Prostate gland (tissue), 2 donors: ENCODE results near the gene TEC. TPM values are rescaled to one million over a fixed set of nuclear protein-coding genes. Genes with fewer than 3 reads are reported as not detected.

Experiments
- DNase-seq: peaks from one replicate; pipeline ENCODE4 v3.0.0-alpha.2; 2019; ENCODE audit warnings: low spot score
- H3K27ac ChIP-seq, 2 donors: fragments of 200-600 bp; sonication (generic); 2 replicates each; pipeline ENCODE4 v1.5.1; 2017 to 2019
- H3K27me3 ChIP-seq: fragments of 200-600 bp; sonication (generic); replicated peaks from 2 replicates; pipeline ENCODE4 v1.5.1; 2019; ENCODE audit not compliant: insufficient read depth
- H3K36me3 ChIP-seq, 2 donors: fragments of 200-600 bp; sonication (generic); 1 replicate in 1 of 2; 2 replicates in 1 of 2; pipeline versions ENCODE4 v1.5.1 to v1.8.1; 2017 to 2019
- H3K4me1 ChIP-seq: fragments of 200-600 bp; sonication (generic); replicated peaks from 2 replicates; pipeline ENCODE4 v1.5.1; 2019
- H3K4me3 ChIP-seq, 2 donors: fragments of 200-600 bp; sonication (generic); 2 replicates each; pipeline ENCODE4 v1.5.1; 2017 to 2019
- H3K9me3 ChIP-seq: fragments of 200-600 bp; sonication (generic); 2 replicates; pipeline ENCODE4 v1.5.1; 2017
- POLR2A ChIP-seq: fragments of 450-650 bp; IDR thresholded peaks from one replicate; pipeline ENCODE4 v1.6.1; 2016; ENCODE audit warnings: antibody characterized with exemption, mild to moderate bottlenecking
- POLR2AphosphoS5 ChIP-seq: sonication (generic); formaldehyde crosslinking; IDR thresholded peaks from one replicate; pipeline ENCODE4 v1.6.1; 2017; ENCODE audit warnings: antibody characterized with exemption
- whole genome bisulfite sequencing: methylation state at CpG from one replicate; pipeline ENCODE4 v1.1.5; 2018; 5-methylcytosine and 5-hydroxymethylcytosine counted together
- intact Hi-C: fragments of 100-400 bp; cut with DNase I; formaldehyde crosslinking; loops from one replicate; pipeline ENCODE4 v1.14.2; 2022
- total RNA-seq, 2 donors: library from RNA; depleted of rRNA; stranded (reverse); fragments of >200 nt; gene quantifications; one replicate each; pipeline ENCODE4 v1.1.0, GENCODE V29; 2016
- TF ChIP-seq, protein P1 (sequence below), 4 experiments: fragments of 200-600 bp in 2 of 4; fragments of 450-650 bp in 2 of 4; sonication (generic) in 2 of 4; IDR thresholded peaks; 1 replicate in 3 of 4; 2 replicates in 1 of 4; pipeline ENCODE4 v1.5.1; 2016 to 2019; ENCODE audit warnings: antibody characterized with exemption in 4 of 4, mild to moderate bottlenecking in 2 of 4, moderate library complexity in 2 of 4

The TEC gene
- total RNA-seq, 2 donors from 2014 or later, result 0.96 to 6.4 TPM

DNA sequence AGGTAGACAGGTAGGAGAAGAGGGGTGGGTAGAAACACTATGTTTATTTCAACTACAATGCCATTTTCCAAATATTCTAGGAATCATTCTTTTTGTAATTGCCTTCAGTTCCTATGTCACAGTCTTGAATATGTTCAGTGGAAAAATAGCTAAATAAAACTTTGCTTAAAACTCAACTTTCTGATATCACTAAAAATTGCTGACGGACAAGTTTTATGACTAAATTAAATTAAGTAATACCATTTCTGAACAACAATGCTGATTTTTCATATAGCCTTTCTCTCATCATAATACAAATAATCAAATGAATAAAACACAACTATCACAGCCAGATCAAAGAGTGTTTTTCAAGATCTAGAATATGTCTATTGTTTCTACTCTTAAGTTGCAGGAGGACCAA is 53.1 kb downstream of the TEC start:
- Histone ChIP-seq H3K9me3 (no peaks in the 10 kb centered on the region), H3K4me1 (no peaks in the 10 kb centered on the region), H3K36me3 (no peaks in the 10 kb centered on the region), H3K27ac (no peak overlapping the region), H3K27me3 (no peaks in the 10 kb centered on the region), H3K4me3 (no peak overlapping the region)
- TF ChIP-seq POLR2AphosphoS5 (no peak), POLR2A (no peak)
- TF ChIP-seq, protein P1, sequence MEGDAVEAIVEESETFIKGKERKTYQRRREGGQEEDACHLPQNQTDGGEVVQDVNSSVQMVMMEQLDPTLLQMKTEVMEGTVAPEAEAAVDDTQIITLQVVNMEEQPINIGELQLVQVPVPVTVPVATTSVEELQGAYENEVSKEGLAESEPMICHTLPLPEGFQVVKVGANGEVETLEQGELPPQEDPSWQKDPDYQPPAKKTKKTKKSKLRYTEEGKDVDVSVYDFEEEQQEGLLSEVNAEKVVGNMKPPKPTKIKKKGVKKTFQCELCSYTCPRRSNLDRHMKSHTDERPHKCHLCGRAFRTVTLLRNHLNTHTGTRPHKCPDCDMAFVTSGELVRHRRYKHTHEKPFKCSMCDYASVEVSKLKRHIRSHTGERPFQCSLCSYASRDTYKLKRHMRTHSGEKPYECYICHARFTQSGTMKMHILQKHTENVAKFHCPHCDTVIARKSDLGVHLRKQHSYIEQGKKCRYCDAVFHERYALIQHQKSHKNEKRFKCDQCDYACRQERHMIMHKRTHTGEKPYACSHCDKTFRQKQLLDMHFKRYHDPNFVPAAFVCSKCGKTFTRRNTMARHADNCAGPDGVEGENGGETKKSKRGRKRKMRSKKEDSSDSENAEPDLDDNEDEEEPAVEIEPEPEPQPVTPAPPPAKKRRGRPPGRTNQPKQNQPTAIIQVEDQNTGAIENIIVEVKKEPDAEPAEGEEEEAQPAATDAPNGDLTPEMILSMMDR (IDR thresholded peaks at IDR 0.05), result no peak
- DNase-seq, result no peak
- WGBS, result 96% methylated on average over 1 of the region's 1 CpG
- intact Hi-C loops, result no loop called here

- DNase-seq, result no peak
- no peaks in the 10 kb centered on the region for H3K4me1 ChIP-seq
- H3K27ac ChIP-seq, result no peak overlapping the region
- no peaks in the 10 kb centered on the region for H3K27me3 ChIP-seq
- intact Hi-C loops, result no loop called here
- WGBS, result 81% methylated on average over 1 of the region's 1 CpG
- TF ChIP-seq, protein P1 (IDR thresholded peaks at IDR 0.05), result no peak
- no peak for TF ChIP-seq POLR2A
- TF ChIP-seq POLR2AphosphoS5, result no peak
- no peak overlapping the region for H3K4me3 ChIP-seq
- no peaks in the 10 kb centered on the region for H3K36me3 ChIP-seq
- no peaks in the 10 kb centered on the region for H3K9me3 ChIP-seq
These were observed 53.7 kb downstream of the TEC start for GRCh38 chr4:48215977-48216376.

DNA sequence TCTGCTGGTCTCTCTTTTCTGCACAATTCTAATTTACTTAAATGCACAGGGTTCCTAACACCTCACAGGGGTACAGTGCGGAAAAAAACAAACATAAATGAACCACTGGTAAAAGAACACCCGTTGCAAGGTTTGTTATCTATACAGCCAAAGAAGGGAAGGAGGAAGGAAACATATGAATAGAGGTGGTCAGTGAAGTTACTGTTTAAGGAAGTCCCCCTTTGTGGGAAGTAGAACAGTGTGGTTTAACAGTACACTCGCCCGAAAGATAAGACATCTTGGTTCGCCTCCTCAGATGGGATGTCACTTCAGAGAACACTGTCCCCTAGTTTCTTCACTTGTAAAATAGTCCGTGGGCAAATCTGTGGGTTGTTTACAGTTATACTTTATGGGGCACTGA is 57.5 kb downstream of the TEC start:
- 69% methylated on average over 6 of the region's 6 CpGs for WGBS
- Histone ChIP-seq H3K4me3 (no peak overlapping the region), H3K9me3 (no peaks in the 10 kb centered on the region), H3K4me1 (no peaks in the 10 kb centered on the region), H3K27me3 (no peaks in the 10 kb centered on the region), H3K27ac (no peak overlapping the region), H3K36me3 (no peaks in the 10 kb centered on the region)
- TF ChIP-seq POLR2A, result no peak
- TF ChIP-seq, protein P1 (IDR thresholded peaks at IDR 0.05), result no peak
- no peak for TF ChIP-seq POLR2AphosphoS5
- intact Hi-C loops, result no loop called here
- DNase-seq, result no peak

- Histone ChIP-seq H3K4me1 (no peaks in the 10 kb centered on the region), H3K36me3 (no peaks in the 10 kb centered on the region), H3K4me3 (no peak overlapping the region), H3K9me3 (no peaks in the 10 kb centered on the region), H3K27me3 (no peaks in the 10 kb centered on the region), H3K27ac (no peak overlapping the region)
- TF ChIP-seq, protein P1 (IDR thresholded peaks at IDR 0.05), result no peak
- no peak for TF ChIP-seq POLR2A
- no peak for DNase-seq
- intact Hi-C loops, result no loop called here
These were observed 58.7 kb downstream of the TEC start for GRCh38 chr4:48210966-48211328.

- intact Hi-C loops, result no loop called here
- WGBS, result 91% methylated on average over 2 of the region's 2 CpGs
- H3K27me3 ChIP-seq, result no peaks in the 10 kb centered on the region
- H3K9me3 ChIP-seq, result no peaks in the 10 kb centered on the region
- no peak overlapping the region for H3K4me3 ChIP-seq
- H3K4me1 ChIP-seq, result no peaks in the 10 kb centered on the region
- H3K27ac ChIP-seq, result no peak overlapping the region
- DNase-seq, result no peak
- H3K36me3 ChIP-seq, result no peaks in the 10 kb centered on the region
- TF ChIP-seq POLR2A (no peak), POLR2AphosphoS5 (no peak)
- TF ChIP-seq, protein P1 (IDR thresholded peaks at IDR 0.05), result no peak
These were observed 64.0 kb downstream of the TEC start for GRCh38 chr4:48205626-48206025.
